SU-DHL-6 (cell line): ENCODE measurements around the gene MS4A13.

Source experiments
- EZH2phosphoT487 ChIP-seq: fragments of 200-600 bp; sonication (generic), shearing (Covaris generic); conservative IDR thresholded peaks from 2 replicates; pipeline ENCODE4 v1.6.1; 2018; ENCODE audit warnings: mild to moderate bottlenecking, antibody characterized with exemption, low read length, moderate library complexity, mixed read lengths
- TF ChIP-seq, protein P1 (sequence below): fragments of 200-600 bp; sonication (generic); IDR thresholded peaks from one replicate; pipeline ENCODE4 v1.5.1; 2017; ENCODE audit warnings: antibody characterized with exemption, mild to moderate bottlenecking, low read length, moderate library complexity; ENCODE audit not compliant: insufficient read depth, poor library complexity, severe bottlenecking

DNA sequence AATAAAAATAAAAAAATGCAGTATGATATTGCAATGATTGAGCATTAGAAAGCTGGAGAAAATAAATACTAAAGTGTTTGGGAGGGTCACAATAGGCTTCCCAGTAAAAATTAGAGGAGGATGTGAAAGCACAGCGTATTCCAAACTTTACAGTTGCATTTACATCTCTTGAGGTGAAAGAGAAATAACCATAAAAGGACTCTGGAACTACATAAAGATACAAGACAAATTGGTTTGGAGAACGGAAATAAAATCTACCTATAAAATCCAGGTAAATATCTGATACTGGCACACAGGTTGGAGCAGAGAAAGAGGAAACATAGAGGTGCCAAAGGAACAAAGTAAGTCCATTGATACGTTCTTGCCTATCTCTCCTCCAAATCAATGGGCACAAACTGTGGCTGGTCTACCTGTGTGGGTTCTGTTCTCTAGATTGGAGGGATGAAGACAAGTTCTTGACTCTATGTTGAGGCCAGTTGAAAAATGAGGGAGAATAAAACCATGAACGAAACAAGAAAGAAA is 22.6 kb upstream of the MS4A13 start, which contains the start of gene MS4A12:
- TF ChIP-seq, protein P1, sequence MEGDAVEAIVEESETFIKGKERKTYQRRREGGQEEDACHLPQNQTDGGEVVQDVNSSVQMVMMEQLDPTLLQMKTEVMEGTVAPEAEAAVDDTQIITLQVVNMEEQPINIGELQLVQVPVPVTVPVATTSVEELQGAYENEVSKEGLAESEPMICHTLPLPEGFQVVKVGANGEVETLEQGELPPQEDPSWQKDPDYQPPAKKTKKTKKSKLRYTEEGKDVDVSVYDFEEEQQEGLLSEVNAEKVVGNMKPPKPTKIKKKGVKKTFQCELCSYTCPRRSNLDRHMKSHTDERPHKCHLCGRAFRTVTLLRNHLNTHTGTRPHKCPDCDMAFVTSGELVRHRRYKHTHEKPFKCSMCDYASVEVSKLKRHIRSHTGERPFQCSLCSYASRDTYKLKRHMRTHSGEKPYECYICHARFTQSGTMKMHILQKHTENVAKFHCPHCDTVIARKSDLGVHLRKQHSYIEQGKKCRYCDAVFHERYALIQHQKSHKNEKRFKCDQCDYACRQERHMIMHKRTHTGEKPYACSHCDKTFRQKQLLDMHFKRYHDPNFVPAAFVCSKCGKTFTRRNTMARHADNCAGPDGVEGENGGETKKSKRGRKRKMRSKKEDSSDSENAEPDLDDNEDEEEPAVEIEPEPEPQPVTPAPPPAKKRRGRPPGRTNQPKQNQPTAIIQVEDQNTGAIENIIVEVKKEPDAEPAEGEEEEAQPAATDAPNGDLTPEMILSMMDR: no peak
- no peak for TF ChIP-seq EZH2phosphoT487
